Ishikawa (cell line): Measurements from ENCODE around the gene DENND4C.

ENCODE experiments used
- CEBPB ChIP-seq: IDR thresholded peaks from 2 replicates; pipeline ENCODE4 v1.6.1; 2012
- CREB1 ChIP-seq: IDR thresholded peaks from 2 replicates; pipeline ENCODE4 v1.6.1; 2012; ENCODE audit warnings: low read depth
- EGR1 ChIP-seq: IDR thresholded peaks from 2 replicates; pipeline ENCODE4 v1.6.1; 2012
- EP300 ChIP-seq: IDR thresholded peaks from 2 replicates; pipeline ENCODE4 v1.6.1; 2012; ENCODE audit warnings: borderline replicate concordance
- FOXM1 ChIP-seq: IDR thresholded peaks from 2 replicates; pipeline ENCODE4 v1.6.1; 2012; ENCODE audit warnings: low read depth, borderline replicate concordance
- NFIC ChIP-seq: IDR thresholded peaks from 2 replicates; pipeline ENCODE4 v1.6.1; 2012
- RAD21 ChIP-seq: IDR thresholded peaks from 2 replicates; pipeline ENCODE4 v1.6.1; 2012; ENCODE audit warnings: low read depth
- TAF1 ChIP-seq: IDR thresholded peaks from 2 replicates; pipeline ENCODE4 v1.6.1; 2012; ENCODE audit warnings: low read depth, mild to moderate bottlenecking
- TCF12 ChIP-seq: IDR thresholded peaks from 2 replicates; pipeline ENCODE4 v1.6.1; 2012; ENCODE audit warnings: low read depth
- TEAD4 ChIP-seq: IDR thresholded peaks from 2 replicates; pipeline ENCODE4 v1.6.1; 2012
- YY1 ChIP-seq: IDR thresholded peaks from 2 replicates; pipeline ENCODE4 v1.6.1; 2012; ENCODE audit warnings: low read depth
- ZBTB7A ChIP-seq: IDR thresholded peaks from 2 replicates; pipeline ENCODE4 v1.6.1; 2012; ENCODE audit warnings: low read depth
- TF ChIP-seq, protein P1 (sequence below): IDR thresholded peaks from 2 replicates; pipeline ENCODE4 v1.6.1; 2012
- TF ChIP-seq, protein P2 (sequence below): IDR thresholded peaks from 2 replicates; pipeline ENCODE4 v1.6.1; 2012
- TF ChIP-seq, protein P3 (sequence below): IDR thresholded peaks from 2 replicates; pipeline ENCODE4 v1.6.1; 2012; ENCODE audit warnings: low read depth, mild to moderate bottlenecking

The DENND4C gene

DNA sequence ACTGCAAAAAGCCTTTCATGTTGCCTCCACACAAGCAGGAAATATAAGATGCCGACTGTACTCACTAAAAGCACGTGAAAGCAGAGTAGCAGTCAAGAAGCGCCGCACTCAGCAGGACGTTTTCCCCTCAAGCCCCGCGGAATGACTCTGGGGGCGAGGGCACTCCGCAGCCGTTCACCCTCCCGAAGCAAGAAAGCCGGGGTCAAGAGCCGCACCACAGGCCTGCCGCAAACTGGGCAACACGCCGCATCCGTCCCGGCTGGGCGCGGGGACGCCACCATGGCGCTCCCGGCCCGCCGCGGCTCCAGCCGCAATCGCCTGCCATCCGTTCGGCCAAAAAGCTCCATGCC lies 149.2 kb downstream of the DENND4C start:
- TF ChIP-seq TAF1 (no peak), CEBPB (no peak), TCF12 (no peak), NFIC (no peak), ZBTB7A (no peak), RAD21 (no peak), EP300 (no peak), TEAD4 (no peak), CREB1 (no peak), YY1 (no peak), FOXM1 (no peak), EGR1 (no peak)
- TF ChIP-seq, protein P1, sequence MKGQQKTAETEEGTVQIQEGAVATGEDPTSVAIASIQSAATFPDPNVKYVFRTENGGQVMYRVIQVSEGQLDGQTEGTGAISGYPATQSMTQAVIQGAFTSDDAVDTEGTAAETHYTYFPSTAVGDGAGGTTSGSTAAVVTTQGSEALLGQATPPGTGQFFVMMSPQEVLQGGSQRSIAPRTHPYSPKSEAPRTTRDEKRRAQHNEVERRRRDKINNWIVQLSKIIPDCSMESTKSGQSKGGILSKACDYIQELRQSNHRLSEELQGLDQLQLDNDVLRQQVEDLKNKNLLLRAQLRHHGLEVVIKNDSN, result no peak
- TF ChIP-seq, protein P2, sequence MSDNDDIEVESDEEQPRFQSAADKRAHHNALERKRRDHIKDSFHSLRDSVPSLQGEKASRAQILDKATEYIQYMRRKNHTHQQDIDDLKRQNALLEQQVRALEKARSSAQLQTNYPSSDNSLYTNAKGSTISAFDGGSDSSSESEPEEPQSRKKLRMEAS, result no peak
- TF ChIP-seq, protein P3, sequence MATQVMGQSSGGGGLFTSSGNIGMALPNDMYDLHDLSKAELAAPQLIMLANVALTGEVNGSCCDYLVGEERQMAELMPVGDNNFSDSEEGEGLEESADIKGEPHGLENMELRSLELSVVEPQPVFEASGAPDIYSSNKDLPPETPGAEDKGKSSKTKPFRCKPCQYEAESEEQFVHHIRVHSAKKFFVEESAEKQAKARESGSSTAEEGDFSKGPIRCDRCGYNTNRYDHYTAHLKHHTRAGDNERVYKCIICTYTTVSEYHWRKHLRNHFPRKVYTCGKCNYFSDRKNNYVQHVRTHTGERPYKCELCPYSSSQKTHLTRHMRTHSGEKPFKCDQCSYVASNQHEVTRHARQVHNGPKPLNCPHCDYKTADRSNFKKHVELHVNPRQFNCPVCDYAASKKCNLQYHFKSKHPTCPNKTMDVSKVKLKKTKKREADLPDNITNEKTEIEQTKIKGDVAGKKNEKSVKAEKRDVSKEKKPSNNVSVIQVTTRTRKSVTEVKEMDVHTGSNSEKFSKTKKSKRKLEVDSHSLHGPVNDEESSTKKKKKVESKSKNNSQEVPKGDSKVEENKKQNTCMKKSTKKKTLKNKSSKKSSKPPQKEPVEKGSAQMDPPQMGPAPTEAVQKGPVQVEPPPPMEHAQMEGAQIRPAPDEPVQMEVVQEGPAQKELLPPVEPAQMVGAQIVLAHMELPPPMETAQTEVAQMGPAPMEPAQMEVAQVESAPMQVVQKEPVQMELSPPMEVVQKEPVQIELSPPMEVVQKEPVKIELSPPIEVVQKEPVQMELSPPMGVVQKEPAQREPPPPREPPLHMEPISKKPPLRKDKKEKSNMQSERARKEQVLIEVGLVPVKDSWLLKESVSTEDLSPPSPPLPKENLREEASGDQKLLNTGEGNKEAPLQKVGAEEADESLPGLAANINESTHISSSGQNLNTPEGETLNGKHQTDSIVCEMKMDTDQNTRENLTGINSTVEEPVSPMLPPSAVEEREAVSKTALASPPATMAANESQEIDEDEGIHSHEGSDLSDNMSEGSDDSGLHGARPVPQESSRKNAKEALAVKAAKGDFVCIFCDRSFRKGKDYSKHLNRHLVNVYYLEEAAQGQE, result no peak

DNA sequence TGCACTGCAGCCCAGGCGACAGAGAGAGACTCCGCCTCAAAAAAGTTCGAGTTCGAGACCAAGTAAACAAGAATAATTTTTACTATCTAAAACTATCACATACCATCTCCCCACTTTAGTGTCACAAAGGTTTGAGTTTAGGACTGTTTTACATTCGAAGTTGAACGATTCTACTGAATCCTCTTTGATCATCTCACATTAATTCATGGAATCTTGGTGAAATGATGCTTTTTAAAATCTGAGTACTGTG lies 150.3 kb downstream of the DENND4C start:
- TF ChIP-seq CEBPB, result no peak
- TF ChIP-seq, protein P1, result no peak
- no peak for TF ChIP-seq TAF1
- no peak for TF ChIP-seq TCF12
- TF ChIP-seq, protein P2, result no peak
- no peak for TF ChIP-seq NFIC
- TF ChIP-seq EP300, result no peak
- TF ChIP-seq EGR1, result no peak
- no peak for TF ChIP-seq ZBTB7A
- TF ChIP-seq, protein P3, result no peak

DNA sequence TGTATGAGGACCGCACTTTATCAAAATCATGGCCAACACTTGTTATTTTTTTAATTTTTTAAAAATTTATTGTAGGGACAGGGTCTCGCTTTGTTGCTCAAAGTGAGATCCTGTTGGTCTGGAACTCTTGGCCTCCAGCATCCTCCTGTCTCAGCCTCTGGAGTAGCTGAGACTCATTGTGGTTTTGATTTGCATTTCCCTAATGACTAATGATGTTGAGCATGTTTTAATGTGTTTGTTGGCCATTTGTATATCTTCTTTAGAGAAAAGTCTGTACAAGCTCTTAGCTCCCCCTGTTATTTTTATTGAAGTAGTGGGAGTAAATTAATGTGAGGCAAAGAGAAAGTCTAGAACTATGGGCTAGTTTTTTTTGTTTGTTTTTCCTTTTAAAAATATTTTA lies 151.2 kb downstream of the DENND4C start:
- TF ChIP-seq CREB1 (no peak), FOXM1 (no peak)

DNA sequence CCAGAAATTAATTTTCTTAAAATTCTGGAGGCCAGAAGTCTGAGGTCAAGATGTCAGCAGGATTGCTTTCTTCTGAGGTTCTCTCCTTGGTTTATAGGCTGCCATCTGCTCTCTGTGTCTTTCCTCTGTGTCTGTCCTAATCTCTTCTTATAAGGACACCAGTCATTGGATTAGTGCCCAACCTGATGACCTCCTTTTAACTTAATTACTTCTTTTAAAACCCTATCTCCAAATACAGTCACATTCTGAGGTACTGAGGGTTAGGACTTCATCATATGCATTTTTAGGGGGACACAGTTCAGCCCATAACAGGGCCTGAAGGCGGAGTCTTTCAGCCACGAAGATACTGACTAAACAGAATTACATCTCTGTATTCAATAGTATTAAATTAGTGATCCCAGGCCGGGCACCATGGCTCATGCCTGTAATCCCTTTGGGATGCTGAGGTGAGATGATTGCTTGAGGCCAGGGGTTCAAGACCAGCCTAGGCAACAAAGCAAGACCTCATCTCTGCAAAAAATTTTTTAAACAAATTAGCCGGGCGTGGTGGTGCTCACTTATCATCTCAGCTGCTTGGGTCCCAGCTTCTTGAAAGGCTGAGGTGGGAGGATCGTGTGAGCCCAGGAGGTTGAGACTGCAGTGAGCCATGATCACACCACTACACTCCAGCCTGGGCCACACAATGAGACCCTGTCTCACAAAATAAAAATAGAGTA lies 155.5 kb downstream of the DENND4C start:
- TF ChIP-seq YY1 (no peak), TAF1 (no peak), ZBTB7A (no peak), FOXM1 (no peak)

DNA sequence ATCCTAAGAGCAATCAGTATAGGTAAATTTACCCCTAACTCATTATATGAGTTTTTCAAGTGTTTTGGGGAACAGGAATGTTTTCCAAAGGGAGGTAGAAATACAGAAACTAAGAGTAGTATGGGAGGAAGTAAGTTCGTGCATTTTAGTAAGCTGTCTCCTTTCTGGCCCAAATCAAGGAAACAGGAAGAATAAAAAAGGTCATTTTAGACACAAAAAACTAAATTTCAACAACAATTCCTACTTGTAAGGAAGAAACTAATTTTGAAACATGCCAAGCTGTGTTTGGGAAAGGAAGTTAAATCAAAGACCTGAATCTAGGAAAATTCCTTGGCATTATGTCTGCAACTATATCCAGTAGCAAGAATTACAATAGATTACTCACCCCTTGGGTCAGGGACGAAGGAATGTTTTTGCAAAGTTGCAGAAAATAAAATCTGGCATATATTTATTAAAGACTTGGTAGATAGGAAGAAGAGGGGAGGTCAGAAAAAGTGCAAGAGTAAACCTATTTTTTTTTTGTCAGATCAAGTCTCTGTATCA lies 156.1 kb downstream of the DENND4C start:
- TF ChIP-seq ZBTB7A (no peak), TCF12 (no peak), TEAD4 (no peak), NFIC (no peak), YY1 (no peak), CREB1 (no peak), CEBPB (no peak), TAF1 (no peak), EP300 (no peak), EGR1 (no peak), FOXM1 (no peak), RAD21 (no peak)
- TF ChIP-seq, protein P3, result no peak
- TF ChIP-seq, protein P1, result no peak
- TF ChIP-seq, protein P2, result no peak
